ENCODE data around the gene CES3. TPM values are rescaled to one million over a fixed set of nuclear protein-coding genes. Genes with fewer than 3 reads are reported as not detected.

Gene CES3
- total and polyA plus RNA-seq, 4 donors = 0.19 to 28.3 (median 12.5) TPM

GRCh38 chr16:66959704-66960161 lies 1.3 kb upstream of the CES3 start:
- Histone ChIP-seq H3K27ac (ENCODE audit: low read depth in 1 of 2, low read length in 2 of 2) (no peak overlapping the region), H3K4me1 (ENCODE audit: control insufficient read depth in 4 of 4, insufficient read depth in 4 of 4, low read length in 3 of 4) (peaks cover 17 to 57% (median 47%) of the 10 kb centered on the region in 4 donors), H3K4me3 (ENCODE audit: low read depth in 1 of 3, low read length in 3 of 3) (no peak overlapping the region), H3K9ac (ENCODE audit: low read depth in 1 of 2, low read length in 2 of 2) (no peak overlapping the region), H3K36me3 (ENCODE audit: control insufficient read depth in 4 of 4, insufficient read depth in 3 of 4, low read depth in 1 of 4, low read length in 3 of 4) (no peaks in the 10 kb centered on the region), H3K27me3 (ENCODE audit: control insufficient read depth in 4 of 4, insufficient read depth in 4 of 4, low read length in 3 of 4) (no peaks in the 10 kb centered on the region), H3K9me3 (ENCODE audit: control insufficient read depth in 4 of 4, low read length in 3 of 4) (no peaks in the 10 kb centered on the region)
- 65% methylated on average over 5 of the region's 5 CpGs for WGBS
- TF ChIP-seq RXRA (IDR thresholded peaks at IDR 0.05) = no peak
- no peak for TF ChIP-seq RAD21 (IDR thresholded peaks at IDR 0.05)
- no peak for TF ChIP-seq GABPA (IDR thresholded peaks at IDR 0.05 in 1 of 2, conservative IDR thresholded peaks at IDR 0.05 in 1 of 2)
- TF ChIP-seq TAF1 (conservative IDR thresholded peaks at IDR 0.05) = no peak
- TF ChIP-seq NR2F2 (IDR thresholded peaks at IDR 0.05) = no peak
- DNase-seq (ENCODE audit: low spot score) = no peak

GRCh38 chr16:66960270-66960669 lies 796 bp upstream of the CES3 start:
- Histone ChIP-seq H3K9me3 (ENCODE audit: control insufficient read depth in 4 of 4, low read length in 3 of 4) (no peaks in the 10 kb centered on the region), H3K4me1 (ENCODE audit: control insufficient read depth in 4 of 4, insufficient read depth in 4 of 4, low read length in 3 of 4) (peaks cover 18 to 60% (median 47%) of the 10 kb centered on the region in 4 donors), H3K27ac (ENCODE audit: low read depth in 1 of 2, low read length in 2 of 2) (no peak overlapping the region), H3K4me3 (ENCODE audit: low read depth in 1 of 3, low read length in 3 of 3) (no peak overlapping the region), H3K36me3 (ENCODE audit: control insufficient read depth in 4 of 4, insufficient read depth in 3 of 4, low read depth in 1 of 4, low read length in 3 of 4) (no peaks in the 10 kb centered on the region), H3K9ac (ENCODE audit: low read depth in 1 of 2, low read length in 2 of 2) (no peak overlapping the region), H3K27me3 (ENCODE audit: control insufficient read depth in 4 of 4, insufficient read depth in 4 of 4, low read length in 3 of 4) (no peaks in the 10 kb centered on the region)
- TF ChIP-seq YY1 (IDR thresholded peaks at IDR 0.05) (no peak), FOXA2 (IDR thresholded peaks at IDR 0.05) (no peak), SP1 (IDR thresholded peaks at IDR 0.05) (no peak), ZBTB33 (IDR thresholded peaks at IDR 0.05) (no peak), HNF4A (conservative IDR thresholded peaks at IDR 0.05) (no peak), RAD21 (IDR thresholded peaks at IDR 0.05) (no peak), REST (IDR thresholded peaks at IDR 0.05) (no peak), RXRA (IDR thresholded peaks at IDR 0.05) (no peak), MAX (IDR thresholded peaks at IDR 0.05) (no peak), CTCF (IDR thresholded peaks at IDR 0.05; ENCODE audit: low read depth, low read length, missing input control) (no peak), FOXA1 (IDR thresholded peaks at IDR 0.05) (no peak), HNF4G (IDR thresholded peaks at IDR 0.05) (no peak)
- no peak for DNase-seq (ENCODE audit: low spot score)
- 94% methylated on average over 1 of the region's 1 CpG for WGBS
